ENCODE results near the gene KCNQ1.
"Not testable (repeated sequence)": the region's sequence is repeated elsewhere in the genome, so short reads cannot be mapped to it uniquely, and the experiment has no call there.

KCNQ1 gene

DNA sequence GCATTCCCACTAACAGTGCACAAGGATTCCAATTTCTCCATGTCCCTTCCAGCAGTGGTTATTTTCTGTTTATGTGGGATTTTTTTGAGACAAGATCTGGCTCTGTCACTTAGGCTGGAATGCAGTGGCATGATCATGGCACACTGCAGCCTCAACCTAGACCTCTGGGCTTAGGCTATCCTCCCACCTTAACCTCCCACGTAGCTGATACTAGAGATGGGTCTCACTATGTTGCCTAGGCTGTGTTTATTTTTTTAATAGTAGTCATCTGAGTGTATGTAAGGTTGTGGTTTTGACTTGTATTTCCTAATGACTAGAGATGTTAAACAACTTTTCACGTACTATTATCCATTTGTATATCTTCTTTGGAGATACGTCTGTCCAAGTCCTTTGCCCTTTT is 180.4 kb downstream of the KCNQ1 start:
- Histone ChIP-seq H3K27ac (ENCODE audit: low read depth, low read length) (no peak overlapping the region), H3K4me1 (ENCODE audit: control insufficient read depth, insufficient read depth, low read length, unreplicated experiment) (no peaks in the 10 kb centered on the region), H3K36me3 (ENCODE audit: insufficient read depth, low read length) (no peaks in the 10 kb centered on the region), H3K27me3 (ENCODE audit: insufficient read depth, low read length) (peaks cover 57% of the 10 kb centered on the region), H3K79me2 (ENCODE audit: control insufficient read depth, insufficient read depth, low read length, unreplicated experiment) (no peaks in the 10 kb centered on the region), H3K4me3 (ENCODE audit: low read depth, low read length) (no peak overlapping the region), H2AFZ (ENCODE audit: low read length, unreplicated experiment) (no peak overlapping the region)

DNA sequence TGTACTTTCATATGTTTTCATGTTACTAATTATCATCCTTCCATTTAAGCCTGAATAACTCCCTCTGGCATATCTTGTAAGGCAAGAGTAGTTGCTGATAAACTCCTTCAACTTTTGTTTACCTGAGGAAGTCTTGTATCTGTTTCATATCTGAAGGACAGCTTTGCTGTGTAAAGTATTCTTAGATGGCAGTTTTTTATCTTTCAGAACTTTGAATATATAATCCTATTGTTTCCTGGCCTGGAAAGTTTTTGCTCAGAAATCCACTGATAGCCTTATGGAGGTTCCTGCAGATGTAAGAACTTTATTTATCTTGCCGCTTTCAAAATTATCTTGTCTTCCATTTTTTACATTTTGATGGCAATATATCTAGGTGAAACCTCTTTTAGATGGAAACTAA is 185.9 kb downstream of the KCNQ1 start:
- Histone ChIP-seq H2AFZ (ENCODE audit: low read length, unreplicated experiment) (no peak overlapping the region), H3K27ac (ENCODE audit: low read depth, low read length) (no peak overlapping the region), H3K79me2 (ENCODE audit: control insufficient read depth, insufficient read depth, low read length, unreplicated experiment) (no peaks in the 10 kb centered on the region), H3K36me3 (ENCODE audit: insufficient read depth, low read length) (no peaks in the 10 kb centered on the region), H3K4me1 (ENCODE audit: control insufficient read depth, insufficient read depth, low read length, unreplicated experiment) (no peaks in the 10 kb centered on the region), H3K4me3 (ENCODE audit: low read depth, low read length) (no peak overlapping the region), H3K27me3 (ENCODE audit: insufficient read depth, low read length) (peaks cover 29% of the 10 kb centered on the region)

DNA sequence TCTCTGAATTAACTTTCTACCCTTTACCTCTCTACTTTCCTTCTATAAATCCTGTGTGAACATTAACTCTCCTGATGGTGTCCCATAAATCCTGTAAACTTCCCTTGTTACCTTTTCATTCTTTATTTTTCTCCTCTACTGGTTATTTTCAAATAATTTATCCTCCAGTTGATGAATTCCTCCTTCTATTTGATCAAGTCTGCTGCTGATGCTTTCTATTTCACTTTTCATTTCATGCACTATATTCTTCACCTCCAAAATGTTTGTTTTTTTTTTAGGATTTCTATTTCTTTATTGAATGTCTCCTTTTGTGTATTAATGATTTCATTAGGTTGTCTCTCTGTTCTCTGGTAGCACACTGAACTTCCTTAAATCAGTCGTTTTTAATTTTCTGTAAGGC is 186.4 kb downstream of the KCNQ1 start:
- H3K27me3 ChIP-seq (ENCODE audit: insufficient read depth, low read length) = peaks cover 29% of the 10 kb centered on the region
- no peaks in the 10 kb centered on the region for H3K79me2 ChIP-seq (ENCODE audit: control insufficient read depth, insufficient read depth, low read length, unreplicated experiment)
- H3K36me3 ChIP-seq (ENCODE audit: insufficient read depth, low read length) = no peaks in the 10 kb centered on the region
- H3K27ac ChIP-seq (ENCODE audit: low read depth, low read length) = no peak overlapping the region
- no peak overlapping the region for H3K4me3 ChIP-seq (ENCODE audit: low read depth, low read length)
- no peak overlapping the region for H2AFZ ChIP-seq (ENCODE audit: low read length, unreplicated experiment)
- H3K4me1 ChIP-seq (ENCODE audit: control insufficient read depth, insufficient read depth, low read length, unreplicated experiment) = no peaks in the 10 kb centered on the region

DNA sequence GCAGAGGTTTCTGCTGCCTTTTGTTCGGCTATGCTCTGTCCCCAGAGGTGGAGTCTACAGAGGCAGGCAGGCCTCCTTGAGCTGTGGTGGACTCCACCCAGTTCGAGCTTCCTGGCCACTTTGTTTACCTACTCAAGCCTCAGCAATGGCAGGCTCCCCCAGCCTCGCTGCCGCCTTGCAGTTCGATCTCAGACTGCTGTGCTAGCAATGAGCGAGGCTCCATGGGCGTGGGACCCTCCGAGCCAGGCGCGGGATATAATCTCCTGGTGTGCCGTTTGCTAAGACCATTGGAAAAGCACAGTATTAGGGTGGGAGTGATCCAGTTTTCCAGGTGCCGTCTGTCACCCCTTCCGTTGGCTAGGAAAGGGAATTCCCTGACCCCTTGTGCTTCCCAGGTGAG is 195.0 kb downstream of the KCNQ1 start:
- H3K79me2 ChIP-seq (ENCODE audit: control insufficient read depth, insufficient read depth, low read length, unreplicated experiment); H3K27ac ChIP-seq (ENCODE audit: low read depth, low read length); H2AFZ ChIP-seq (ENCODE audit: low read length, unreplicated experiment); H3K36me3 ChIP-seq (ENCODE audit: insufficient read depth, low read length); H3K27me3 ChIP-seq (ENCODE audit: insufficient read depth, low read length); H3K4me3 ChIP-seq (ENCODE audit: low read depth, low read length); H3K4me1 ChIP-seq (ENCODE audit: control insufficient read depth, insufficient read depth, low read length, unreplicated experiment): not testable (repeated sequence)

DNA sequence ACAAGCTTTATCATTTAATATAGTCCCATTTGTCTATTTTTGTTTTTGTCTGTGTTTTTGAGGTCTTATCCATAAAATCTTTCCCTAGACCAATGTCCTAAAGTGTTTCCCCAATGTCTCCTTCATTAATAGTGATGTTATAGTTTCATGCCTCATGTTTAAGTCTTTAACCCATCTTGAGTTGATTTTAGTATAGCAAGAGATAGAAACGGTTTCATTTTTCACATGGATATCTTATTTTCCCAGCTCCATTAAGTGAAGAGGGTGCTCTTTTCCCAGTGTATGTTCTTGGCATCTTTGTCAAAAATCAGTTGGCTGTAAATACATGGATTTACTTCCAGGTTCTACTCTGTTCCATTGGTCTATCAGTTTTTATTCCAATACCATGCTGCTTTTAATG is 196.8 kb downstream of the KCNQ1 start:
- Histone ChIP-seq H2AFZ (ENCODE audit: low read length, unreplicated experiment) (no peak overlapping the region), H3K36me3 (ENCODE audit: insufficient read depth, low read length) (no peaks in the 10 kb centered on the region), H3K4me3 (ENCODE audit: low read depth, low read length) (no peak overlapping the region), H3K27ac (ENCODE audit: low read depth, low read length) (no peak overlapping the region), H3K27me3 (ENCODE audit: insufficient read depth, low read length) (peaks cover 2% of the 10 kb centered on the region; the same call in 1 of the 2 replicates), H3K79me2 (ENCODE audit: control insufficient read depth, insufficient read depth, low read length, unreplicated experiment) (no peaks in the 10 kb centered on the region), H3K4me1 (ENCODE audit: control insufficient read depth, insufficient read depth, low read length, unreplicated experiment) (no peaks in the 10 kb centered on the region)

DNA sequence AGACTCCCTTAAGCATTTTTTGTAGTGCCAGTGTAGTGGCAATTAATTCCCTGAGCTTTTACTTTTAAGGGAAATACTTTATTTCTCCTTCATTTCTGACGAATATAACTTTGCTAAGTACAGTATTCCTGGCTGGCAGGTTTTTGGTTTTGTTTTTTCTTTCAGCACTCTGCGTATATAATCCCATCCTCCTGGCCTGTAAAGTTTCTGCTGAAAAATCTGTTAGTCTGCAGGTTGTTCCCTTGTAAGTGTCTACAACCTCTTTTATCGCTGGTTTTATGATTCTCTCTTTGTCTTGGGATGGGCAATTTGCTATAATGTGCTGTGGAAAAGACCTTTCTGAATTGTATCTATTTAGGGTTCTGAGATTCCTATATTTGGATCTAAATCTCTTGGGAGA is 198.9 kb downstream of the KCNQ1 start:
- Histone ChIP-seq H3K27me3 (ENCODE audit: insufficient read depth, low read length) (peaks cover 2% of the 10 kb centered on the region; the same call in 1 of the 2 replicates), H3K4me1 (ENCODE audit: control insufficient read depth, insufficient read depth, low read length, unreplicated experiment) (no peaks in the 10 kb centered on the region), H2AFZ (ENCODE audit: low read length, unreplicated experiment) (no peak overlapping the region), H3K4me3 (ENCODE audit: low read depth, low read length) (no peak overlapping the region), H3K79me2 (ENCODE audit: control insufficient read depth, insufficient read depth, low read length, unreplicated experiment) (no peaks in the 10 kb centered on the region), H3K36me3 (ENCODE audit: insufficient read depth, low read length) (no peaks in the 10 kb centered on the region), H3K27ac (ENCODE audit: low read depth, low read length) (no peak overlapping the region)

DNA sequence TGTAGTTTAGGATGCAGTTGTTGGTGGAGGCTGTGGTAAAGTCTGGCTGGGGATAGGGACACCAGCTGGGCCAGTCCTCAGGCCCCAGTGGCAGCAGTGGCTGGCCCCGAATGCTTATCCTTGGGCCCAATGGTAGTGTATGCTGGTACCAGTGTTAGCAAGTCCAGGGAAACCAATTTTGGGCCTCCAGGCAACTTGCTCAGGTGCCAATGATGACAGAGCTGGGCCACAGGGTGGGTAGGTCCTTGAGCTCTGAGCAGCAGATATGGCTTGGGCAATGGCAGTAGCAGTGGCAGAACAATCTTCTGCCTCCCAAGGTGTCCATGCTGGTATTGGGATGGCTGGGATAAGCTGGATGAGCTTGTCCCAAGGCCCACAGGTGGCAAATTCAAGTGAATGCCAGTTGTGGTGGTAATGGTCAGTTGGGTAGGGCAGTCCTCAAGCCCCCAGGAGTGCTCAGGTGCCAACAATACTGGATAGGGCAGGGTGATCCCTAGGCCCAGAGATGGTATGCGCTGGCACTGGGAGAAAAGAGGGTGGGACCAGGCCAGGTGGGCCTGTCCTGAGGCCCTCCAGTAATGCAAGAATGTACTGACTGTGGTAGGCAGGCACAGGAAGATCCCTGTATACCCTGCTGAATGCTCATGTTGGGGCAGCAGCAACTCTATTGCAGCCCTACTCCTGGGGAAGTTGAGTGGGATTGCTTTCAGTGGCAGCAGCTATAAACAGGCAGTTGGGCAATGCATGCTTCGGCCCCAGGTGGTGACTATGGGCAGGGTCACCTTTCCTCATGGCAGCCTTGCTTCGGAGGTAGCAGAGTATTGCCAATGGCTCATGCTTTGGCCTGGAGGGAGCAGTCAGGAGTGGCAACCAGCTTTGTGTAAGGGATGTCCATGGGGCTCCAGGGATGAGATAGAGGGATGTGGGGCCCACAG is 200.3 kb downstream of the KCNQ1 start:
- no peak overlapping the region for H2AFZ ChIP-seq (ENCODE audit: low read length, unreplicated experiment)
- H3K27ac ChIP-seq (ENCODE audit: low read depth, low read length) = no peak overlapping the region
- peaks cover 6% of the 10 kb centered on the region; the same call in 1 of the 2 replicates for H3K27me3 ChIP-seq (ENCODE audit: insufficient read depth, low read length)
- no peaks in the 10 kb centered on the region for H3K4me1 ChIP-seq (ENCODE audit: control insufficient read depth, insufficient read depth, low read length, unreplicated experiment)
- no peaks in the 10 kb centered on the region for H3K79me2 ChIP-seq (ENCODE audit: control insufficient read depth, insufficient read depth, low read length, unreplicated experiment)
- no peaks in the 10 kb centered on the region for H3K36me3 ChIP-seq (ENCODE audit: insufficient read depth, low read length)
- H3K4me3 ChIP-seq (ENCODE audit: low read depth, low read length) = no peak overlapping the region

DNA sequence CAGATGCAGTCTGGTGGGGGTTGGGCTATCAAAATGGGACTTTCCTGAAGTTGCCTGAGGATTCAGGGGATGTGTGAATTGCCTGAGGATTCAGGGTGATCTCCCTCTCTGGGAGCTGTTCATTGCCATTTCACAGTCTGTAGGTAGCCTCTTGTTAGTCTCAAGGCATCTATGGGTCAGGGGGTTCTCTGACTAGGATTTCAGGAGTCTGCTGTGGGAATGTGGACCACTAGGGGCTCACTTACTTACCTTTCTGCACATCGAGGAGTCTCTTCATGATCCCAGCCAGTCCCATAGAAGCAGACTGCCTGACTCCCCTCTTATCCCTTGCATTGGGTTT is 200.9 kb downstream of the KCNQ1 start:
- Histone ChIP-seq H3K79me2 (ENCODE audit: control insufficient read depth, insufficient read depth, low read length, unreplicated experiment) (no peaks in the 10 kb centered on the region), H2AFZ (ENCODE audit: low read length, unreplicated experiment) (no peak overlapping the region), H3K36me3 (ENCODE audit: insufficient read depth, low read length) (no peaks in the 10 kb centered on the region), H3K4me3 (ENCODE audit: low read depth, low read length) (no peak overlapping the region), H3K27ac (ENCODE audit: low read depth, low read length) (no peak overlapping the region), H3K27me3 (ENCODE audit: insufficient read depth, low read length) (peaks cover 6% of the 10 kb centered on the region; the same call in 1 of the 2 replicates), H3K4me1 (ENCODE audit: control insufficient read depth, insufficient read depth, low read length, unreplicated experiment) (no peaks in the 10 kb centered on the region)

DNA sequence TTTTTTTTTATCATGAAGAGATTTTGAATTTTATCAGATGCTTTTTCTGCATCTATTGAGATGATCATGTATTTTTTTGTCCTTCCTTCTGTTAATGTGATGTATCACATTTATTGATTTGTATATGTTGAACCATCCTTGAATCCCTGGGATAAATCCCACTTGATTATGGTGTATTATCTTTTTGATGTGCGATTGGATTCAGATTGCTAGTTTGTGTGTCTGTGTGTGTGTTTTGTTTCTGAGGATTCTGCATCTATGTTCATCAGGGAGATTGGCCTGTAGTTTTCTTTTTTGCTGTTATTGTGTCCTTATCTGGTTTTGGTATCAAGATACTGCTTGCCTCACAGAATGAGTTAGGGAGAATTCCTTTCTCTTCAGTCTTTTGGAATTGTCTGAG is 202.4 kb downstream of the KCNQ1 start:
- H3K4me3 ChIP-seq (ENCODE audit: low read depth, low read length) = no peak overlapping the region
- no peak overlapping the region for H3K27ac ChIP-seq (ENCODE audit: low read depth, low read length)
- H3K36me3 ChIP-seq (ENCODE audit: insufficient read depth, low read length) = no peaks in the 10 kb centered on the region
- no peak overlapping the region for H2AFZ ChIP-seq (ENCODE audit: low read length, unreplicated experiment)
- H3K27me3 ChIP-seq (ENCODE audit: insufficient read depth, low read length) = 0 out of 2 replicates have a peak, but pooled peaks cover 4% of the 10 kb centered on the region
- H3K79me2 ChIP-seq (ENCODE audit: control insufficient read depth, insufficient read depth, low read length, unreplicated experiment) = no peaks in the 10 kb centered on the region
- H3K4me1 ChIP-seq (ENCODE audit: control insufficient read depth, insufficient read depth, low read length, unreplicated experiment) = no peaks in the 10 kb centered on the region

DNA sequence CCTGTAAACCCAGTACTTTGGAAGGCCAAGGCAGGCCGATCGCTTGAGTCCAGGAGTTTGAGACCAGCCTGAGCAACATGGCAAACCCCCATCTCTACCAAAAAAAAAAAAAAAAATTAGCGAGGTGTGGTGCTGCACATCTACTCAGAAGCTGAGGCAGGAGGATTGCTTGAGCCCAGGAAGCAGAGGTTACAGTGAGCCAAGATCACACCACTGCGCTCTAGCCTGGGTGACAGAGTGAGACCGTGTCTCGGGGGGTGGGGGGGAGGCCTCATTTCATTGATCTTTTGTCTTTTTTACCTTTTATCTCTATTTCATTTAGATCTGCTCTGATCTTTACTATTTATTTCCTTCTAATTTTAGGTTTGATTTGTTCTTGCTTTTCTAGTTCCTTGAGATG is 203.1 kb downstream of the KCNQ1 start:
- no peak overlapping the region for H2AFZ ChIP-seq (ENCODE audit: low read length, unreplicated experiment)
- H3K4me1 ChIP-seq (ENCODE audit: control insufficient read depth, insufficient read depth, low read length, unreplicated experiment) = no peaks in the 10 kb centered on the region
- H3K27me3 ChIP-seq (ENCODE audit: insufficient read depth, low read length) = 0 out of 2 replicates have a peak, but pooled peaks cover 4% of the 10 kb centered on the region
- no peaks in the 10 kb centered on the region for H3K79me2 ChIP-seq (ENCODE audit: control insufficient read depth, insufficient read depth, low read length, unreplicated experiment)
- no peaks in the 10 kb centered on the region; the same call in 1 of the 2 replicates for H3K36me3 ChIP-seq (ENCODE audit: insufficient read depth, low read length)
- H3K4me3 ChIP-seq (ENCODE audit: low read depth, low read length) = no peak overlapping the region
- H3K27ac ChIP-seq (ENCODE audit: low read depth, low read length) = no peak overlapping the region

DNA sequence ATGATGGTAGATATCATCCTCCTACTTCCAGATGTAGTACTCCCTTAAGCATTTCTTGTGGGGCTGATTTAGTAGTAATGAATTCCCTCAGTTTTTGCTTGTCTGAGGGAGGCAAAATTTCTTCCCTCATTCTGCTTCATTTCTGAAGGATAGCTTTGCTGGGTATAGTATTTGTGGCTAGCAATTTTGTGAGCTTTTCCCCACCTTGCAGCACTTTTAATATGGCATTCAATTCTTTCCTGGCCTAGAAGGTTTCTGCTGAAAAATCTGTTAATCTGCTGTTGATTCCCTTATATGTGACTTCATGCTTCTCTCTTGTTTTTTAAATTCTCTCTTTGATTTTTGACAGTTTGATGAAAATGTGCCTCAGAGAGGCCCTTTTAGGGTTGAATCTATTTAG is 204.6 kb downstream of the KCNQ1 start:
- Histone ChIP-seq H3K79me2 (ENCODE audit: control insufficient read depth, insufficient read depth, low read length, unreplicated experiment) (no peaks in the 10 kb centered on the region), H3K27me3 (ENCODE audit: insufficient read depth, low read length) (0 out of 2 replicates have a peak, but pooled peaks cover 4% of the 10 kb centered on the region), H2AFZ (ENCODE audit: low read length, unreplicated experiment) (no peak overlapping the region), H3K27ac (ENCODE audit: low read depth, low read length) (no peak overlapping the region), H3K36me3 (ENCODE audit: insufficient read depth, low read length) (no peaks in the 10 kb centered on the region; the same call in 1 of the 2 replicates), H3K4me1 (ENCODE audit: control insufficient read depth, insufficient read depth, low read length, unreplicated experiment) (no peaks in the 10 kb centered on the region), H3K4me3 (ENCODE audit: low read depth, low read length) (no peak overlapping the region)

Measured in ACC112 (cell line).